ENCODE measurements around the gene TMEM191C.
"Not testable (repeated sequence)": the region's sequence is repeated elsewhere in the genome, so short reads cannot be mapped to it uniquely, and the experiment has no call there.

Gene TMEM191C

GRCh38 chr22:21455334-21456089 is 11.7 kb upstream of the TMEM191C start:
- TF ChIP-seq, protein P1, sequence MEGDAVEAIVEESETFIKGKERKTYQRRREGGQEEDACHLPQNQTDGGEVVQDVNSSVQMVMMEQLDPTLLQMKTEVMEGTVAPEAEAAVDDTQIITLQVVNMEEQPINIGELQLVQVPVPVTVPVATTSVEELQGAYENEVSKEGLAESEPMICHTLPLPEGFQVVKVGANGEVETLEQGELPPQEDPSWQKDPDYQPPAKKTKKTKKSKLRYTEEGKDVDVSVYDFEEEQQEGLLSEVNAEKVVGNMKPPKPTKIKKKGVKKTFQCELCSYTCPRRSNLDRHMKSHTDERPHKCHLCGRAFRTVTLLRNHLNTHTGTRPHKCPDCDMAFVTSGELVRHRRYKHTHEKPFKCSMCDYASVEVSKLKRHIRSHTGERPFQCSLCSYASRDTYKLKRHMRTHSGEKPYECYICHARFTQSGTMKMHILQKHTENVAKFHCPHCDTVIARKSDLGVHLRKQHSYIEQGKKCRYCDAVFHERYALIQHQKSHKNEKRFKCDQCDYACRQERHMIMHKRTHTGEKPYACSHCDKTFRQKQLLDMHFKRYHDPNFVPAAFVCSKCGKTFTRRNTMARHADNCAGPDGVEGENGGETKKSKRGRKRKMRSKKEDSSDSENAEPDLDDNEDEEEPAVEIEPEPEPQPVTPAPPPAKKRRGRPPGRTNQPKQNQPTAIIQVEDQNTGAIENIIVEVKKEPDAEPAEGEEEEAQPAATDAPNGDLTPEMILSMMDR (IDR thresholded peaks at IDR 0.05; ENCODE audit: low read depth, low read length), result no peak
- no peak overlapping the region for H3K4me3 ChIP-seq (ENCODE audit: low read depth, low read length)

- TF ChIP-seq, protein P1 (IDR thresholded peaks at IDR 0.05; ENCODE audit: low read depth, low read length), result no peak
- H3K4me3 ChIP-seq (ENCODE audit: low read depth, low read length), result no peak overlapping the region
Observed at GRCh38 chr22:21457023-21457787, 10.0 kb upstream of the TMEM191C start.

- not testable (repeated sequence) for H3K4me3 ChIP-seq (ENCODE audit: low read depth, low read length)
Observed at GRCh38 chr22:21462672-21463071, 4.5 kb upstream of the TMEM191C start.

DNA sequence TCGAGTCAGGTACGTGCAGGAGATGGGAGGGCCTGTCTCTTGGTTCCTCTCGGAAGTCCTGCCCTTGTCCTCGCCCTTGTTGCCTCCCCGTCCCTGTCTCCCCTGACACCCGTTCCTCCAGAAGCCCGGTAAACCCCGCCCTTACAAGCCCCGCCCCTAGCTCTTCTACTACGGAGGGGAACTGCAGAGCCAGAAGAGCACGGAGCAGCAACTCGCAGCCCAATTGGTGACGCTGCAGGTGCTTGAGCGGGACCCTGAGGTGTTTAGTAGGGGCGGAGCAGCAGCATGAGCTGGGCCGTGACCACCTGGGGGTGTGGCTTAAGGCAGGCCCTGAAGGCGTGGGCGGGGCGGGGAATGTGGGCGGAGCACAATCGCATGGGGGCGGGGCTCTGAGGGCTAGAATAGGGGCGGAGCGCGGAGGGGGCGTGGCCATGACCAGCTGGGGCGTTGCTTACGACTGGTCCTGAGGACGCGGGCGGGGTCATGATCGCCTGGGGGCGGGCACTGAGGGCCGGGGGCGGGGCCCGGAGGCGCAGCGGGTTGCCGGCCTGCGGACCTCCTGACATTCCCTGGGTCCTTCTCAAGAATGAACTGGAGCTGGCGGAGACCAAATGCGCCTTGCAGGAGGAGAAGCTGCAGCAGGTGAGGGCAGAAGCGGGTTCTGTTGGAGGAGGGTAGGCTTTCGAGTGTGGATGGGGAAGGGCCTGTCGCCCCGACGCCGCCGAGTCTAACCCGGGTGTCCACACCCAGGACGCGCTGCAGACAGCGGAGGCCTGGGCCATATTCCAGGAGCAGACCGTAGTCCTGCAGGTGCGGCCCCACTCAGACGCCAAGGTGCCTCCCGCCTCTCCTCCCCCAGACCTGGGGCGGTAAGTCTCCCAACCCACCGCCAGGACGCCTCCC is 1.3 kb downstream of the TMEM191C start:
- H3K4me3 ChIP-seq (ENCODE audit: low read depth, low read length), result peak overlapping the region; percentile 51

- not testable (repeated sequence) for H3K4me3 ChIP-seq (ENCODE audit: low read depth, low read length)
Observed at GRCh38 chr22:21469097-21469994, 2.2 kb downstream of the TMEM191C start.

DNA sequence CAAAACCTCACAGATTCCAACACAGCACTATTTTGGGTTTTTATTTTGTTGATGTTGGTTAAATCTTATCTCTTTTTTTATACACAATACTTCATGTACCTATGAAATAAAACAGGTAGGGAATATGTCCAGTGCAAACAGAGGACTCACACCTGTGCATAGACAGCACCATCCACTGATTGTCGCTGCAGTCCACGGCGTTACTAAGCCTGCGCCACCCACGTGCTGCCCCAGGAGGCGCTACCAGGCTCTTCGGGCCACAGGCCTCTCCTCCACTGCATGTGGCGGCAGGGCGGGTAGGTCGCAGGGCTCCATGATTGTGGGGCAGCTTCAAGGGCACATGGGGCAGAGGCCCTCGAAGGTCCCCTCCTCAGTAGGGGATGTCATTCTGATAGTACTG is 5.8 kb downstream of the TMEM191C start:
- H3K4me3 ChIP-seq (ENCODE audit: low read depth, low read length), result not testable (repeated sequence)

GRCh38 chr22:21473664-21474063 is 6.5 kb downstream of the TMEM191C start:
- H3K4me3 ChIP-seq (ENCODE audit: low read depth, low read length), result not testable (repeated sequence)

- H3K4me3 ChIP-seq (ENCODE audit: low read depth, low read length), result not testable (repeated sequence)
Observed at GRCh38 chr22:21484039-21484438, 16.9 kb downstream of the TMEM191C start.

GRCh38 chr22:21487723-21488122 is 20.5 kb downstream of the TMEM191C start:
- not testable (repeated sequence) for H3K4me3 ChIP-seq (ENCODE audit: low read depth, low read length)

DNA sequence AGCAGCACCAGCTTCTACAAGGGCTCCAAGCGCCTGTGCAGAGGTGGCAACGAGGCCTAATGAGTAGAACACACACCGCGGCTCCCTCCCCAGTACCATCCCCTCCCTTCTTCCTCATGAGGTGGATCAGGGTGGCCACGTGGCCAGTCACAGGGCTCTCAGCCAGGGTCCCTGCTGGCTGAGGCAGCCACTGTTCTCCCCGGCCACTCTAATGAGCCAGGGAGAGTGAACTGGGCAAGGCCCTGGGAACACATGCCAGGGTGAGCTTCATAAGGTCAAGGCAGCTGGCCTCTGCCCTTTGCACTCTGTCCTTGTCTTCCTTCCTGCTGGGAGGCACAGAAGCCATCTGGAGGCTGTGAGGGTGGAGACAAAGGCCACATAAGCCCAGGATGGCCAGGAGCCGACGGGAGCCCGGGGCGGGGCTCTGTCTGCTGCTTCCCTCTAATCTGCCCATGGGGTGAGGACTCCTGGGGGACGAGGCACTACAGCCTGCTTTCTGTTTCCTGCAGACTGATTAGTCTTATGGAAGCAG is 22.0 kb downstream of the TMEM191C start:
- H3K4me3 ChIP-seq (ENCODE audit: low read depth, low read length), result not testable (repeated sequence)

DNA sequence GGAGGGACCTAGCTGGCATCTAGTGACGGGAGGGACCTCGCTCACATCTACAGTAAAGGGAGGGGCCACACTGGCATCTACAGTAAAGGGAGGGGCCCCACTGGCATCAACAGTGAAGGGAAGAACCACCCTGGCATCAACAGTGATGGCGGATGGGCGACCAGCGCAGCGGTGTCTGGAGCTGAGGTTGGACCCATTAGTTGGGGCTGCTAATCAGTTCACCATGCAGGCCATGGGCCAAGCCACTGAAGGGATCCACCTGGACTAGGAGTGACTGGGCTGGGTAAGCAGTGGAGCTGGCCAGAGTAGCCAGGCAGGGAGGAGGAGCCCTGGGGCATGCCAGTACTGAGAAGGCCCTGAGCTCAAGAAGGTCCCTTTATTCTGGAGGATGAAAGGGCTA is 23.4 kb downstream of the TMEM191C start:
- not testable (repeated sequence) for H3K4me3 ChIP-seq (ENCODE audit: low read depth, low read length)

GRCh38 chr22:21492271-21492670 is 25.1 kb downstream of the TMEM191C start:
- not testable (repeated sequence) for H3K4me3 ChIP-seq (ENCODE audit: low read depth, low read length)

- not testable (repeated sequence) for H3K4me3 ChIP-seq (ENCODE audit: low read depth, low read length)
Observed at GRCh38 chr22:21493789-21494782, 26.9 kb downstream of the TMEM191C start.

GRCh38 chr22:21497984-21498383 is 30.8 kb downstream of the TMEM191C start:
- H3K4me3 ChIP-seq (ENCODE audit: low read depth, low read length), result not testable (repeated sequence)

- H3K4me3 ChIP-seq (ENCODE audit: low read depth, low read length), result not testable (repeated sequence)
Observed at GRCh38 chr22:21498489-21498888, 31.3 kb downstream of the TMEM191C start.

All from WI38 (cell line).